Measurements from ENCODE around the gene PDZD4.

The PDZD4 gene

GRCh38 chrX:153805436-153805835, 24.9 kb downstream of the PDZD4 start:
- no peak for DNase-seq

DNA sequence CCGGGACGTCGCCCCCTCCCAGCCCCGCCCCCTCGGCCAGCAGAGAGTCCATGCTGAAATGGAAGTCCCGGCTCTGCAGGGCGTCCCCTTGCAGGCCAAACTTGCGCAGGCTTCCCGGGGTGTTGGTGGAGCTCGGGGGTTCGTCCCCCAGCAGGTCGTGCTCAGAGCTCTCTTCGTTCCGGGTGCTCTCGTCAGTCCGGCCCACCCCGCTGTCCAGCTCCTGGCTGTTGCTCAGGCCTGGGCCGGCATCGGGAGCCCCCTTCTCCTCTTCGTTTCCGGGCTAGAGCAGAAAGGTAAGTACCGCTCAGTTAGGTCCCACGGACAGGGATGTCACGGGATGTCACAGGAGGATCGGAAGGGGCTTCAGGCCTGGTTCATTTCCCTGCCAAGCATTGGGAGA, 25.7 kb downstream of the PDZD4 start:
- no peak for DNase-seq

- DNase-seq: no peak
These were observed 26.2 kb downstream of the PDZD4 start for GRCh38 chrX:153804100-153804595.

GRCh38 chrX:153803211-153804099, 26.9 kb downstream of the PDZD4 start:
- DNase-seq: no peak

DNA sequence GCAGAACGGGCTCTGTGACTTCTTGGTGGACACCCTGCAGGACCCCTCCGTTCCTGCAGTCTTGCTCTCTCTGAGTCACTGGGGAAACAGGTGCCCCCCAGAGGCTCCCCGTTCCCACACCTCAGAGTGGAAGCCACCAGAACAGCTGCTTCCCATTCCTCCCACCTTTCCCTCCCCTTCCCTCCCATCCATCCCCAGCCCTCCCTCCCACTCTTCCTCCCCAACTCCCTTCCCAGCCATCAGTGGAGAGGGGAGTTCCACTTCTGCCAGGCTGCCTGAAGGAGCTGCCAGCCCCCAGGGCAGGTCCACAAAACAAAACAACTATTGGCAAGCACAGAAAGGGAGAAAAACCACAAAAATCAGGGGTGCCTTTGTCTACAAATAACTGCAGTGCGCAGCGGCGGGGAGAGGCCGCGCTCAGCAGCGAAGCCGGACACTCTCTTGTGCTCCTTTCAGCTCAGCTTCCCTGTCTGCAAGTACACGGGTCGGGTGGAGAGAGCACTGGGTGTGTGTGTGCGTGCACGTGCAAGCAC, 27.8 kb downstream of the PDZD4 start:
- DNase-seq: no peak

DNA sequence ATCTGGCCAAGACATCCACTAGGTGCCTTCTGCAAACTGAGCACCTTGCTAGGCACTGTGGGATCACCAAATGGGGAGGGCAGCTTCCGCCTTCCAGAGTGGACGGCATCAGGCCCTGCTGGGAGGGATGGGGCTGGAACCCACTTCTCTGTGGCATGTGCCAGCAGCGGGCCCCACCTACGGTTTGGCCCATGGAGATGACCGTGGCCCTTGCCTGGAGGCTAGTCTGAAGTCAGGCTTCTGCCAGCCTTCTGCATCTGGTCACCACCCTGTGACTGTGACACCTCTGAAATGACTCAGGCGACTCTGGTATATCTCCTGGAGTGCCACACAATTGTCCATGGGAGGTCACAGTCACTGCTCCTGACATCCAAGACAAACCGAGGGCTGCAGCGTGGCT, 28.7 kb downstream of the PDZD4 start:
- no peak for DNase-seq

- no peak for DNase-seq
These were observed 29.6 kb downstream of the PDZD4 start for GRCh38 chrX:153800746-153801145.

GRCh38 chrX:153800177-153800722, 30.1 kb downstream of the PDZD4 start:
- DNase-seq: no peak

DNA sequence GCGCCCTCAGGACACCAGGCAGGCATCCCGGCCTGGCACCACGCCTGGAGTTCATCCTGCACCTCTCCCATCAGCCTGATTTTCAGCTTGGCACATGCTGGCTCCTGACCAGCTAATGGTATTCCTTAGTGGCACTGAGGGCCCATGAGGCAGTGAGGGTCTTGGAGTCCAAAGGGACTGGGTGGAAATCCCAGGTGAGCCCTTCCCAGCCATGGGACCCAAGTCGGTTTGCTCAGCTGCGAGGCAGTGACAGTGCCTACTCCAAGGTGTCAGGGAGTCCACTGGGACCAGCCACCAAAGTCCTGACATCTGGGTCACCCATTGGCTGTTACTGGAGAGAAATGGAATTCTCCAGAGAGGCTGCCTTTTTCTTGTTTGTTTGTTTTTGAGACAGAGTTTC, 31.0 kb downstream of the PDZD4 start:
- DNase-seq: no peak

DNA sequence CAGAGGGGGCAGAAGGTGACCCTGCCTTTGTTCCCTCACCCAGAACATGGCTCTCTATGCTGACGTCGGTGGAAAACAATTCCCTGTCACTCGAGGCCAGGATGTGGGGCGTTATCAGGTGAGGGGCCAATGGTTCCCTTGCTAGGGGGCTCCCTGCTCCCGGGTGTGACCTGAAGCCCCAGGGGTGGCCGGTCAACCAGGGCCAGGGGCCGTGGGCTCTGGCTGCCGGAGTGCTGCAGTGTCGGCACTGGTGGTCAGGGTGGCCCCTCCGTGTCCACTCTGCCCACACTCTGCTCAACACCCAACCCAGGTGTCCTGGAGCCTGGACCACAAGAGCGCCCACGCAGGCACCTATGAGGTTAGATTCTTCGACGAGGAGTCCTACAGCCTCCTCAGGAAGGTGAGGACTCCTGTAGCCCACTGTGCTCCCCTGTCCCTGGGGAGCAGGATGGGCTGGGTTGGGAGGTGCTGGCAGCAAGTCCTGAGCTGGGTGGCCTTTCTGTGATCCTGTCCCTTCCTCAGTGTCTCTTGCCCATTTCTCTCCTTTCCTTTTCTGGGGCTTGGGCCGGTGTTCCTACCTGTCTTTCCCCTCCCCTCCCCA, 32.8 kb downstream of the PDZD4 start:
- no peak for DNase-seq

DNA sequence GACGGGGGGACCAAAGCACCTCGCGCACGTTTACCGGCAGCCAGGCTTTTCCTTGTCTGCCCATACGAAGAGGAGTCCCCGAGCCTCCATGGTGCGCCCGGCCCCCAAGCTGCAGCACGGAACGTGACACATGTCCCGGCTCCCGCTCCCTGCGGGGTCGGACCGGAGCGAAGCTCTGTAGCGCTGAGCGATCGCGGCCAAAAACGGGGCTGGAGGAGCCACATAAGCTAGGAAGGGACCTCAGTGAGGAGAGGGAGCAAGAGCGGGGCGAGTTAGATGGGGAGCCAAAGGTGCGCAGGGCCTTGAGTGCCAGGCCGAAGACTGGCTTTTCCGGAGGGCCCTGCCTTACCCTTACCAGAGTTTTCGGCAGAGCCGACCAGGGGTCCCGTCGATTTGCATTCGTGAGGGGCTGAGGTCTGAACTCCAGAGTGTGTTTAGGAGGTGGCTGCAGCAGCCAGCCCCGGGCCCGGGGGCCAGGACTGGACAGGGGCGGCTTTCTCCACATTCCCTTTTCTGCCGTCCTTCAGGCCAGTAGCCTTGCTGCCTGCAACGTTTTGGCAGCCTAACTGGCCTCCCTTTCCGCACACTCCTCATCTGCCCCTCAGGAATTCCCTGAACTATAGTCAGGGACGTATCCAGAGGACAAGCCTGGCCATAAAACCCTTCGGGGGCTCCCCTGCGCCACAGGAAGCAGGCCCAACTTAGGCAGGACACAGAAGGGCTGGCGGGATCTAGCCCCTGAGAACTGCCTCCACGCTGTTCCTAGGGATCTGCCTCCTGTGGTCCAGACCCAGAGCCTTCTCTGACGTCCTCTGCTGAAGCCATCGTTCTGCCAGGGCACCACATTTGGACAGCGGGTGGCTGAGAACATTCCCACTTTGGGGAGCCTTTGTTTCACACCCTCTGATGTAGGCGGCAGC, 35.2 kb downstream of the PDZD4 start:
- no peak for DNase-seq

DNA sequence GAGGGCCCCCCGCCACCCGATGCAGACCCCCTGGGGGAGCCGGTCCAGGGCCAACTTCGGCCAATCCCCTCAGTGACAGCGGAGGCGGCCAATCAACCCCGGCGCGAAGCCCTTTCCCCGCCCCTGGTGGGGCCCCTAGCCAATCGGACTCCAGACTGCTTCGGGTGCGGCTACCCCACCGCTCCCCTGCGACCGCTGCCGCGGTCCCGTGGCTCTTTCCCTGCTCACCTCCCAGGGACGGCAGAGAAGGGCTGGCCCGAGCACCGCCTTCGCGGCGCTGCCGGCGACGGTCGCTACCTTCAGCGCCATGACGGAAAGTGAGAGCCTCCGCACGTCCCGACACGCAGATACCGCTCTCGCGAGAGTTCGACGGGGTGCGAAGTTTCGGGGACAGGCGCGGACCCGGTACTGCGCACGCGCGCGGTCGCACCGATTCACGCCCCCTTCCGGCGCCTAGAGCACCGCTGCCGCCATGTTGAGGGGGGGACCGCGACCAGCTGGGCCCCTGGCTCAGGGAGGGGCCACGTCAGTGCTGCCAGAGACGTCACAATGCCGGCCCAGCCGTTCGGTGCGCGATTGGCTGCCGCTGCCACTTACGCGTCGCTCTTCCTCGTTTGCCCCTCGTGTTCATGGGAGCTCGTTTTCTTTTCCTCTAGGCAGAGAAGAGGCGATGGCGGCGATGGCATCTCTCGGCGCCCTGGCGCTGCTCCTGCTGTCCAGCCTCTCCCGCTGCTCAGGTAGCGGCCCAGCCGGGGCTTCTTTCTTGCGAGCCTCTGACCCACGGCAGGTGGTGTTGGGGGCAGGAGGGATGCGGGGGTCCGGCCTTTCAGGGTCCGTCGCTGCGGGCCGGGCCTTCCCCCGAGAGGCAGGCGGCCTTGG, 36.1 kb downstream of the PDZD4 start, which contains the start of the genes IDH3G and SSR4:
Gene IDH3G, minus strand, starts transcription at position 358 of the 879 bp plus-strand sequence. Its CDS starts 49 bp downstream, at position 309.
Gene SSR4, plus strand, starts transcription at position 651 of the 879 bp plus-strand sequence. Its CDS starts 20 bp downstream, at position 671.
- DNase-seq: peak; percentile 96

DNA sequence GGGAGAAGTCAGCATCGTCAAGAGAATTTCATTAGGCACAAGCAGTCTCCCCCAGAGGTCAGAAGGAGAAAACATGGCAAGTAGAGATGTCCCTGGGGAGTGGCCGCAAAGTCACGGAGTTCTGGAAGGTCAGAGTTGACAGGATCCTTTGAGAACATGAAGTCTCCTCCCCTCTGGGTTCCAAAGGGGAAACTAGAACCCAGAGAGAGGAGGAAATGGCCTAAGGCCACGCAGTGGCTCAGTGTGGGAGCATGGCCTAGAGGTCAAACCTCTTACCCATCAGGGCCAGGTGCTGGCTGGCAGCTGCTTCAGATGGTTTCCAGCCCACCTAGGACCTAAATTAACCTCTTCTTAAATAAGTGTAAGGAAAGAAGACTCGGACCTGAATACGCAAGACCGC, 37.1 kb downstream of the PDZD4 start:
- no peak for DNase-seq

DNA sequence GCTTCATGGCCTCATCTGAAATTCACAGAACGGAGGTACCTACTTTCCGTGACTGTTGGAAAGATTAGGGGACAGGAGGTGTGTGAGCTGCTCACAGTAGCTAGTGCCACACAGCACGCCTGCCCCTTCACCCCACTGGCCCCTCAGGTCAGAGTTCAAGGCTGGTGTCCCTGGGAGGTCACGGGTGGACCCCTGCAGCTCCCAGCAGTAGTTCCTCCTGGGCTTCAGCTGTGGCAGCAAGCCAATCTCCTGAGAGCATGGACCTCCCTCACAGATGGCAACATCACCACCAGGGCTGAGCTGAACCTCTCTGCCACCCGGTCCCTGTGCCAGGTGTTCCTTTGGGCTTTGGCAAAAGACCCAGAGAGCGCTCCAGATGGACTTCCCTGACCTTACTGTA, 38.0 kb downstream of the PDZD4 start:
- no peak for DNase-seq

DNA sequence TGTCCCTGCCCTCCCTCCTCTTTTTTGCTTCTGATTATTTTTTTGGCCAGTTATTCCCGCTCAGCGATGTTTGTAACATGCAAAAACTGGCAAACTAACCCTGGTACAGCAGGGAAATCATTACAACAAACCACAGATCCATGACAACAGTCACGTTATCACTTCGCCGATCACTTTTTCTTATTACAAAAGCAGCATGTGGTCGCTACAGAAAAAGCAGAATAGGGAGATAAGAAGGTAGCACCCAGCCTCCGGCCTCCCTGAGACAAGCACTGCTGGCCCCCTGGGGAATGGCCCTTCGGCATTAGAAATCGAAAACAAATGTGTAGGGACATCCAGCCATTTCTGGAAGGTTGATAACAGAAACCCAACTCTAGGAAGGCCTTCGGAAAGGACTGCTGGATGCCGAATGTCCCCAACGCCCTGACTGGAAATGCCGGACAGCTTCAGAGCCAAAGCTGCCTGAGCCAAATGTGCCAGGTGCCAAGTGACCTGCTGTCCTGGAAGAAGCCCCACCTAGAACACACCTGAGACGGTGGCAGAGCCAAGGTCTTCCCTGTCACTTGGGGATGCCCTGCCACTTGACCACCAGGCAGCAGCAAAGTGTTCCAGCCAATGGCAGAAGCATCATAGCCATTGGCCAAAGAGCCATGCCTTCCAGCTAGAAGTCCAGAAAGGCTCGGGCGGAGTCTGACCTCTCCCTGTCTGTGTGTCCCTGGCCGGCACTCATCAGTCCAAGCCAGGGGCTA, 39.1 kb downstream of the PDZD4 start:
- no peak for DNase-seq

GRCh38 chrX:153789654-153790053, 40.7 kb downstream of the PDZD4 start:
- DNase-seq: no peak

- DNase-seq: no peak
These were observed 43.7 kb downstream of the PDZD4 start for GRCh38 chrX:153786669-153787068.

DNA sequence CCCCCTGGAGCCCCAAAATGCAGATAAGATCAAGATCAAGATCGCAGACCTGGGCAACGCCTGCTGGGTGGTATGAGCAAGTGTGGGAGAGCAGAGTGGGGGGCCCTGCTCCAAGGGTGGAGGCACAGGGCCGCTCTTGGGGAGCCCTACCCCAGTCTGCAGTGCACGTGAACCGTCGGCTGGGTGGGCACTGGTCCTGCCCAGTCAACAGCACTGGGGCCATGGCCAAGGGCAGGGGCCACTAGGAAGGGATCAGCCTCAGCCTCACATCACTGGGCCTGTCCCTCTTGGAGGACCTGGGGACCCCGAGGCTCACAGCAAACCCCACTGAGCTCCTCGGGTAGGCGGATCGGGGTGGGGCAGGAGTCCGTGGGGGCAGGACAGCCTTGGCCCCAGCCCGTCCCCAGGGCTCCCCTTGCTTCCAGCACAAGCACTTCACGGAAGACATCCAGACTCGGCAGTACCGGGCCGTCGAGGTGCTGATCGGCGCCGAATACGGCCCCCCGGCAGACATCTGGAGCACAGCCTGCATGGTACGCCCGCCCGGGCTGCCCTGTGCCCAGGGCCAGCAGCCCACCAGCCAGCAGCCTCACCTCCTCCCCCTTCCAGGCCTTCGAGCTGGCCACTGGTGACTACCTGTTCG, 45.9 kb downstream of the PDZD4 start:
- DNase-seq: no peak

DNA sequence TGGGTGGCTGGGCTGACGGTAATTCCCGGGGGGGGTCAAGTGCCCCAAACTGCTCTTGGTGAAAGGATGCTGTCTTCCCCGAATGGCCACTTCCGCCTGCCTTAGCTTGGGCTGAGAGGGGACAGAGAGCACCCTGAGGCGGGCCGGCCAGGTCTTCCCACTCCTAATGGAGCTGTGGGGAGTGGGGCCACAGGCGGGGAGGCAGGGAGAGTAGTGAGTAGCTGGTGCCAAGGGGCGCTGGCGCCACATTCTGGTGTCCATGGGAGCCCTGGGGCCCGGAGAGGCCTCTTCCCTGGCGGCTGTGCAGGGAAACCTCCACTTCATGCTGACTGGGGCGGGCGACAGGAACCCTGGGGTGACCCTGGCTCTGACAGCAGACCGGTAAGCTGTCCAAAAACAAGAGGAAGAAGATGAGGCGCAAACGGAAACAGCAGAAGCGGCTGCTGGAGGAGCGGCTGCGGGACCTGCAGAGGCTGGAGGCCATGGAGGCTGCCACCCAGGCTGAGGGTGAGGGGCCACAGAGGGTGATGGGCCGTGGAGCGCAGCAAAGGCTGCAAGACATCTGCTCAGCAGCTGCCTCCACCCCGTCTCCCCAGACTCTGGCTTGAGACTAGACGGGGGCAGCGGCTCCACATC, 46.8 kb downstream of the PDZD4 start:
- DNase-seq: no peak

GRCh38 chrX:153782871-153783270, 47.5 kb downstream of the PDZD4 start:
- DNase-seq: no peak

Measured in activated effector memory CD4-positive, alpha-beta T cell treated with anti-CD3 and anti-CD28 coated beads, Interleukin-2, amount 50 U/mL, for 16 hours (primary cell).